Activated T-helper 2 cell treated with anti-CD3 and anti-CD28 coated beads, Interferon-gamma antibody, Interleukin-2, Interleukin-4, amounts not matched to agents 10 μg/mL and 5 μg/mL and 100 μg/mL, durations not matched to agents 14 hours and 24 hours and 36 hours (primary cell): ENCODE data around the gene SHANK1. TPM values are rescaled to one million over a fixed set of nuclear protein-coding genes. Genes with fewer than 3 reads are reported as not detected.
A peak's percentile ranks its signal among the peaks of the same experiment; 100 is the strongest.

Experiments
- DNase-seq: peaks from one replicate; pipeline ENCODE4 v3.0.0; 2021; ENCODE audit warnings: low spot score
- H3K27ac Mint-ChIP-seq: one replicate; pipeline ENCODE4 v1.8.0; 2021; ENCODE audit warnings: mixed read lengths
- H3K27me3 Mint-ChIP-seq: one replicate; pipeline ENCODE4 v1.8.0; 2021; ENCODE audit warnings: low read depth, mixed read lengths
- H3K36me3 Mint-ChIP-seq: one replicate; pipeline ENCODE4 v1.8.0; 2021; ENCODE audit warnings: low read depth, mixed read lengths
- H3K4me1 Mint-ChIP-seq: one replicate; pipeline ENCODE4 v1.8.0; 2021; ENCODE audit warnings: low read depth, mixed read lengths
- H3K4me3 Mint-ChIP-seq: one replicate; pipeline ENCODE4 v1.8.0; 2021; ENCODE audit warnings: low read depth, mild to moderate bottlenecking, moderate library complexity, mixed read lengths
- H3K9me3 Mint-ChIP-seq: one replicate; pipeline ENCODE4 v1.8.0; 2021; ENCODE audit warnings: mixed read lengths
- intact Hi-C: fragments of 100-400 bp; cut with micrococcal nuclease; formaldehyde crosslinking; loops from one replicate; pipeline ENCODE4 v1.15.1; 2023
- total RNA-seq: library from RNA; stranded (reverse); gene quantifications from 2 replicates; pipeline ENCODE4 v1.2.3, GENCODE V29; 2022

The SHANK1 gene
- total RNA-seq, 1 donor from 2014 or later, result not detected

DNA sequence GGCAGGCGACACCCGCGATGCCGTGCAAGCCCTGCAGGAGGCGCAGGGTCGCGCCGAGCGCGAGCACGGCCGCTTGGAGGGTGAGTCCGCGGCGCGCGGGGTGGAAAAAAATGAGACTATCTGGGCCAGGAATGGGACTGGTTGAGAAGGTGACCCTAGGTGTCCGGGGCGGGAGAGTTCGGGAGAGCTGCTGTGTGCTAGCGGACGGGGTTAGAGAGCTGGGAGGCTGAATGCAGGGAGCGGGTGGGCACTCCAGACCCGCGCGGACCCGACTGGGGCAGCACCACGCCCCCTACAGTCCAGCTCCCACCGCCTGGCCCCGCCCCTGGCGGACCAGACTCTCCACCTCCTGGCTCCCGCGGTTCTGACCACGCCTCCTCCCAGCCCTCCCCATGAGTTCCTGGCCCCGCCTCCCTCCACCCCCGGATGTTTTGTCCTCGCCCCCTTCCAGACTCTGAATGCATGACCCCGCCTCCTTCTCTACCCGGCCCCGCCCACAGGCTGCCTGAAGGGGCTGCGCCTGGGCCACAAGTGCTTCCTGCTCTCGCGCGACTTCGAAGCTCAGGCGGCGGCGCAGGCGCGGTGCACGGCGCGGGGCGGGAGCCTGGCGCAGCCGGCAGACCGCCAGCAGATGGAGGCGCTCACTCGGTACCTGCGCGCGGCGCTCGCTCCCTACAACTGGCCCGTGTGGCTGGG lies 5.1 kb upstream of the SHANK1 start:
- intact Hi-C loops, result loop anchor here (1.0 kb wide), 1 partner anchor 59 kb away; no protein-coding TSS in a partner anchor
- peak; percentile 98 for DNase-seq
- H3K27me3 Mint-ChIP-seq, result peaks cover 39% of the 10 kb centered on the region
- H3K4me3 Mint-ChIP-seq, result peak overlapping the region; percentile 86
- peaks cover 20% of the 10 kb centered on the region for H3K4me1 Mint-ChIP-seq
- peak overlapping the region; percentile 77 for H3K27ac Mint-ChIP-seq
- H3K9me3 Mint-ChIP-seq, result no peaks in the 10 kb centered on the region
- peaks cover 4% of the 10 kb centered on the region for H3K36me3 Mint-ChIP-seq

DNA sequence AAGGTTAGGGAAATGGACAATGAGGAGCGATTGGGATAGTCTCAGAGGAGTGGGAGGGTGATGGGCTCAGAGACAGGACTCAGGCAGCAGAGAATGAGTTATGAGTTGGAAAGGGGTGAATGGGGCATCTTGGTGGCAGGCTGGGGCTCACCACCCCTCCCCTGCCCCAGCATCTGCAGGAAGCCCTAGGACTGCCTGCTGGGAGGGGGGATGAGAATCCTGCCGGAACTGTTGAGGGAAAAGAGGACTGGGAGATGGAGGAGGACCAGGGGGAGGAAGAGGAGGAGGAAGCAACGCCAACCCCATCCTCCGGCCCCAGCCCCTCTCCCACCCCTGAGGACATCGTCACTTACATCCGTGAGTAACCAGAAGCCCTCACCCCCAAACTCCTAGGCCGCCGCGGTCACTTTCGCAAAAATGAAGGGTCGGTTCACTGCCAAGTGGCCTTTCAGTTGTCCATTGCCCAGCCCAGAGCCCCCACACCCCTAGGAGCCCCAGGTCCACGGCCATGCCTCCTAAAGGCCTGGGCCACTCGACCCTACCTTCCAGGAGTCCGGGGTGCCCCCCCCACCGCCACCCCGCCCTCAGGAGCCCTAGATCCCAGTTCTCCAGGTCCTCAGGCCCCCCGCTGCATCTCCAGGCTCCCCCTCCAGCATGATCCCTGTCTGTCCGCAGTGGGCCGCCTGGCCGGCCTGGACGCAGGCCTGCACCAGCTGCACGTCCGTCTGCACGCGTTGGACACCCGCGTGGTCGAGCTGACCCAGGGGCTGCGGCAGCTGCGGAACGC lies 4.3 kb upstream of the SHANK1 start:
- DNase-seq, result no peak
- H3K27me3 Mint-ChIP-seq, result peaks cover 39% of the 10 kb centered on the region

DNA sequence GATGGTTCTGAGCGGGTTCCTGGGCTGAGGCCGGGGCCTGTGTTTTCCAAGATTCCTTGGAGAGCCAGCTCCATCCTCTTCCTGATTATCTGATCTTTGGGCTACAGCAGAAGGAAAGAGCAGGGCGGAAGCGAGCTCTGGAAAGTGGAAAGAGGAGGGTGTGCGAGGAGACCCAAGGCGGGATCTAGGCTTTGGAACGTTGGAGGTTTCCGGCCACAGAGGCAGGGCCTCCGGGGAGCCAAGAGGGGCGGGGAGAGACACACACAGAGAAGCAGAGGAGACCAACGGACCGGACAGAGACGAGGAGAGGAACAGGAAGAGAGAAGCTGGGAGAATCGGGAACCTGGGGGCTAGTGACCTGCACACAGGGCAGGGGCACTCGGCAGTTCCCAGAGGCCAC lies 3.5 kb upstream of the SHANK1 start, which contains the start of gene CLEC11A:
Gene CLEC11A (plus strand): TSS at position 296 of the 400 bp plus-strand sequence. CDS start 162 bp downstream, outside the sequence.
- intact Hi-C loops, result no loop called here
- Mint-ChIP-seq H3K4me3 (peak within 1 kb of the TSS; percentile 86), H3K36me3 (peaks cover 4% of the 10 kb centered on the region), H3K27me3 (peaks cover 40% of the 10 kb centered on the region), H3K9me3 (no peaks in the 10 kb centered on the region), H3K4me1 (peaks cover 17% of the 10 kb centered on the region), H3K27ac (no peak within 1 kb of the TSS)
- DNase-seq, result no peak

More for the DNA sequence above, 4.3 kb upstream of the SHANK1 start:
- H3K36me3 Mint-ChIP-seq, result peaks cover 4% of the 10 kb centered on the region
- intact Hi-C loops, result loop anchor here (1.0 kb wide), 1 partner anchor 59 kb away; no protein-coding TSS in a partner anchor
- peaks cover 20% of the 10 kb centered on the region for H3K4me1 Mint-ChIP-seq
- peak overlapping the region; percentile 86 for H3K4me3 Mint-ChIP-seq
- no peak overlapping the region for H3K27ac Mint-ChIP-seq
- no peaks in the 10 kb centered on the region for H3K9me3 Mint-ChIP-seq

DNA sequence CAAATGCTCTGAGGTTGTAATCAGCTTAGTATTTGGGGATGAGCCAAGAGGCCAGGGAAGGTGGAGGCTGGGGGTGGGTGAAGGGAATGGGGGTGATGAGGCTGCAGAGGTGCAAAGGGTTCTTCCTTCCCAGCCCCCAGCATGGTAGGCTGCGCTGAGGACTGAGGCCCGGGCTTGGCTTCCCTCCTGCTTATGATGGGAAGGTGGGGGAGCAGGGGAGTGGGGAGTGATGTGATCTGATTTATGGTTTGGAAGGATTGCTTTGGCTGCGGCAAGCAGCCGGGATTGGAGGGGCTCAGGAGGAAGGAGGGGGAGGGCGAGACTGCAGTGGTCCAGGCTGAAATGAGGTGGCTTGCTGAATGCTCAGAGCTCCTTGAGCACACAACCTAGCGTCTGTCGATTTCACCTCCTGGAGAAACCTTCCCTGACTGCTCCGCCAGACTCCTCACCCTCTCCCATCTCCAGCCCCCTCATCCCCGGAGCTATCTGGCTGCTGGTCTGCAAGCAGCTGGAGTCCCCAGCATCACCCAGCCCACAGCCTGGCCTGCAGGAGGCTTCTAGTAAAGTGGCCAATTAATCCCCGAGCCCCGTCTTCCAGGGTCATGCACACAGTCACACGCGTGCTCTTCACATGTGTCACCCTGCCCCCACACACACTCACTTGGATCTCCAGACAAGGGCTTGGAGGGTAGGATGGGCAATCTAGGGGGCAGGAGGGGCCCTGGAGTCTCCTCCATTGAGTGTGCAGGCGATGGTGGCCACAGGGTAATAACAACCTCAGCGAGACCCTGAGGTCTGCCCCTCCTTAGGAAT lies 2.8 kb upstream of the SHANK1 start:
- H3K9me3 Mint-ChIP-seq, result no peaks in the 10 kb centered on the region
- H3K36me3 Mint-ChIP-seq, result peaks cover 2% of the 10 kb centered on the region
- intact Hi-C loops, result no loop called here
- H3K4me3 Mint-ChIP-seq, result peak overlapping the region; percentile 15
- peaks cover 11% of the 10 kb centered on the region for H3K4me1 Mint-ChIP-seq
- no peak for DNase-seq
- peaks cover 46% of the 10 kb centered on the region for H3K27me3 Mint-ChIP-seq
- no peak overlapping the region for H3K27ac Mint-ChIP-seq

DNA sequence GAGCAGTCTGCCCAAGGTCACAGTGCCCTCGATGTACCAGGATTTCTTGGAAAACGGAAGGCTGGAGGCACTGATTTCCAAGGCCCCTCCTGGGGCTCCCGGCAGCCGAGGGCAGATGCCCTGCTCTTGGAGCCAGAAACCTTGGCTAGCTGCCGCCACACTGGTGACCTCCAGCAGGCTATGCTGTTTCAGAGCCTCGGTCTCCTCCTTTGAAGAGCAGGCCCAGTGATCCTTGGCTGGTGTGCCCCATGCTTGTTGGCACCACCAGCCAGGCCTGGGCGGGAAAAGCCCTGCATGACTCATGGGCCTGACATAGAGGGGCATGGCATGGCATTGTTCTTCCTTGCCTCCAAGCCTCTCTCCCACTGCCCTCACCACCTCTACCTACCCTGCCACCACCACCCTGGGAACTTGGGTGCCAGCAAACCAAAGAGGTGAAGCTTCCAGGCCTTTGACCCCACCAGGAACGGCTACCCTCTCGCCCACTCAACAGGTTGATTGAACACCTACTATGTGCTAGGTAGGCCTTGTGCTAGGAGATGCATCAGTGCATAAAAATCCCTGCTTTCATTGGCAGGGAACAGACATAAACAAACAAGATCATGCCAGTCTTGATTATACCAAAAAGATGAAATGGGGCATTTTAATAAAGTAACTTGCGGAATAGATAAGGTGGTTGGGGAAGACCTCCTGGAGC lies 2.0 kb upstream of the SHANK1 start:
- no peak overlapping the region for H3K4me3 Mint-ChIP-seq
- H3K9me3 Mint-ChIP-seq, result no peaks in the 10 kb centered on the region
- H3K27me3 Mint-ChIP-seq, result peaks cover 49% of the 10 kb centered on the region
- intact Hi-C loops, result no loop called here
- peaks cover 10% of the 10 kb centered on the region for H3K4me1 Mint-ChIP-seq
- H3K36me3 Mint-ChIP-seq, result no peaks in the 10 kb centered on the region
- DNase-seq, result no peak
- no peak overlapping the region for H3K27ac Mint-ChIP-seq

DNA sequence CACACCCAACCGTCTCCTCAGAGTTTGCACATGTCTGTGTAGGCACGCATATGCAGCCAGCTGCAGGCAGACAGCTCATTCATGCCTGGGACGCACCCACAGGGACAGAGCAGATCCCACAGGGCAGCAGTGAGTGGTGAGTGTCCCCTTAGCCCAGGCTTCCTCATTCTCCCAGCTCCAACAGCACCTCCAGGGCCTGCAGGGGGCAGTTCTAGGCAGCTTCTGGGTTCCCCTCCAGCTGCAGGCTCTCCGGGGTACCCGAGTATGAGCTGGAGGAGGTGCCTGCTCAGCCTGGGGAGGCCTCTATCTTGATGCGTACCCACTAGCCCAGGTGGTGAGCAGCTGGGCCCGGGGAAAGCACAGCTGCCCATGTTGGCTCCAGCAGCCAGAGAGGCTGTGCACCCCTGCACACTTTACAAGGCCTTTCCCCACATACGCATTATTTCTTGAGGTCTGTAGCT lies 1.3 kb upstream of the SHANK1 start:
- H3K4me3 Mint-ChIP-seq, result no peak overlapping the region
- no peak overlapping the region for H3K27ac Mint-ChIP-seq

DNA sequence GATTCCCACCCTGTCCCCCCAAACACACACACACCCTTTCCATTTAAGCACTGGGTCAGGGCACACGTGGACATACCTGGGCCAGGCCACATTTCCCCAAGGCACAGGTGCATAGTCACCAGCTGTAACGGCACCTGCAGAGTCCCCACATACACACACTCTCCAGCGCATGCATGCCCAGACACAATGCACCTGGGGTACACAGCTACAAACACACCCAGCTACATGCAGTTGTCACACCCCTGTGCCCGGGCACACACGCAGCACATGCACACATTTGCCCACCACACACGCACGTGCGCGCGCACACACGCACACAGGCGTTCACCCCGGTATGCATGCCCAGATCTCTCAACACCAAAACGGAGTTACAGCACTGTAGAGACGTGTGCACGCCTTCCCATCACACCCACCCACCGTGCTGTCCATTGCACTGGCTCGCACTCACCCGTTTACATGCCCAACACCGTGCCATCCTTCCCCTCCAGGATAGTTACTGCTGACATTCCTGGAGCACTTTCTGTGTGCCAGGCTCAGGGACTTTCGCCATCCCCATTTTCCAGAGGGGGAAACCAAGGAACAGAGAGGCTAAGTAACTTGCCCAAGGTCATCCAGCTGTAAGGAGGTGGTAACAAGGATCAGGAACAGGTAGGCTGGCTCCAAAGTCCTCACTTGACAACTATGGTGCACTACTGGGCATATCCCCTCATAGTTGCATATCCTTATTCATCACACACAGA lies 749 bp upstream of the SHANK1 start:
- DNase-seq, result no peak
- Mint-ChIP-seq H3K4me3 (no peak overlapping the region), H3K36me3 (no peaks in the 10 kb centered on the region), H3K27ac (no peak overlapping the region), H3K4me1 (peaks cover 3% of the 10 kb centered on the region), H3K27me3 (peaks cover 57% of the 10 kb centered on the region), H3K9me3 (no peaks in the 10 kb centered on the region)
- intact Hi-C loops, result no loop called here

More for the DNA sequence above, 1.3 kb upstream of the SHANK1 start:
- peaks cover 6% of the 10 kb centered on the region for H3K4me1 Mint-ChIP-seq
- DNase-seq, result no peak
- H3K9me3 Mint-ChIP-seq, result no peaks in the 10 kb centered on the region
- peaks cover 55% of the 10 kb centered on the region for H3K27me3 Mint-ChIP-seq
- intact Hi-C loops, result no loop called here
- no peaks in the 10 kb centered on the region for H3K36me3 Mint-ChIP-seq

DNA sequence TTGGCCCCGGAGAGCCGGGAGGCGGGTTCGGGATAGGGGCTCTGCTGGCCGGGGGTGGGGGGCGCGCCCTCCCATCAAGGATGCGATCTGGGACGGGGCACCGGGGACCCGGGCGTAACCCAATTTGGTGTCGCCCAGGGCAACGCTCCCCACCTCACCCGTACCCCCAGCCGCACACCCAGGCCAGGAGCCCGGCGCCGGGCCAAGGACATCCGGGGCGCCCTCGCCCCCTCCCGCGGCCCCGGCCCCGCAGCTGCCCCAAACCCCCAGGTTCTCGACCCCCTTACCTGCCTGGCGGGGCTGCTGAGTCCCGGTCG lies 525 bp downstream of the SHANK1 start:
- intact Hi-C loops, result no loop called here
- H3K4me1 Mint-ChIP-seq, result peaks cover 3% of the 10 kb centered on the region
- DNase-seq, result no peak

DNA sequence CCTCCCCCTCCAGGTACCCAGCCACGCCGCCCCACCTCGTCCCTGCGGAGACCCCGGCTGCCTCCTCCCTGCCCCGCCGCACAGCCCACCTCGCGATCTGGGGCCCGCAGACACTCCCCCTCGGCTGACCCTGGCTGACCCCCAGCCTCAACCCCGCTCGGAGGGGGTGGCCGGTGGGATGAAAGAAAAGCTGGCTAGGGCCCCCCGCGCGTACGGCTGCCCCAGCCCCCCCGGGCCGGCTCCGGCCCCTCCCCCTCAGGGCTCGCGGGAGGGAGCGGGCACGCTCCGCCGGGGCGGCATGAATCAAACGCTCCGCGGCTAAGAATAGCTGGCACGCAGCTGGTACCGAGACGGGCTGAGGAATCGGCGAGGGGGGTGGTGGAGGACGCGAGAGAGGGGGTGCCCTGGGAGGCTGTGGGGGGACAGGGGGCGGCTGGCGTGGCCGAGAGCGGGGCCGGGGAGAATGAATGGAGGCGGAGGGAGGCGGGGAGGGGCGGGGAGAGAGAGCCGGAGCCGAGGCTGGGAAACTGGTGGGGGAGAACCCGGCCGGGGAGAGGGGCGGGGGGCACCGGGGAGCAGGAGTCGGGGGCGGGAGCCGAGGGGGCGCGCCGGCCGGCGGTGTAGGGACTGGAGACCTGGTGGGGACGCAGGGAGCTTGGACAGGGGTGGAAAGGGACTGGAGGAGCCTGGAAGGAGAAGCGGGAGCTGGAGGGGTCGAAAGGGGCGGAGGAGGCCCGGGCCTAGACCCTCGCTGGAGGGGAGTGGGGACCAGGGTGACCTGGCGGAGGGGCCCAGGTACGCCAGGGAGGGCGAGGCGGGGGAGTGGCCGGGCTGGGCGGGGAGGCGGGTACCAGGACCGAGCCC lies 1.1 kb downstream of the SHANK1 start:
- no peaks in the 10 kb centered on the region for H3K36me3 Mint-ChIP-seq
- no peak for DNase-seq
- H3K27me3 Mint-ChIP-seq, result peaks cover 61% of the 10 kb centered on the region
- H3K27ac Mint-ChIP-seq, result no peak overlapping the region
- no peaks in the 10 kb centered on the region for H3K9me3 Mint-ChIP-seq
- H3K4me1 Mint-ChIP-seq, result peaks cover 3% of the 10 kb centered on the region
- no peak overlapping the region for H3K4me3 Mint-ChIP-seq
- intact Hi-C loops, result no loop called here

More for the DNA sequence above, 525 bp downstream of the SHANK1 start:
- Mint-ChIP-seq H3K27me3 (peaks cover 62% of the 10 kb centered on the region), H3K36me3 (no peaks in the 10 kb centered on the region), H3K9me3 (no peaks in the 10 kb centered on the region), H3K27ac (no peak overlapping the region), H3K4me3 (no peak overlapping the region)

DNA sequence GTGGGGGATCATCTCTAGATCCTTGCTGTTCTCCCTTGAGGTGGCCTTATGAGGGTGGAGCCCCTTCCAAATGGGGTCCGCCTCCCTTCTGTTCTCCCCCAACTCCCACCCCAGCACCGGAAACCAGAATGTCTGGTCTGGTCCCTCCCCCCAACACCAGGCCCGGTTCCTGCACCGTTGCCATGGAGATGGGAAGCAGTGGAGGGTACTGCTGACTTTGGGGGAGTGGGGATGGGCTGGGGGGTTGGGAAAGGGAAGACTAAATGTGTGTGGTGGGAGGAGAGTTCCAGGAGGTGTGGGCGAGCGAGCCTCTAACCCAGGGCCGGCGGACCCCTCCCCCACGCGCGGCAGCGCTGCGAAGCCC lies 1.7 kb downstream of the SHANK1 start:
- H3K4me3 Mint-ChIP-seq, result no peak overlapping the region
- no peak overlapping the region for H3K27ac Mint-ChIP-seq
- peaks cover 63% of the 10 kb centered on the region for H3K27me3 Mint-ChIP-seq
- H3K4me1 Mint-ChIP-seq, result peaks cover 4% of the 10 kb centered on the region
- no peak for DNase-seq
- intact Hi-C loops, result no loop called here
- no peaks in the 10 kb centered on the region for H3K36me3 Mint-ChIP-seq
- H3K9me3 Mint-ChIP-seq, result no peaks in the 10 kb centered on the region

DNA sequence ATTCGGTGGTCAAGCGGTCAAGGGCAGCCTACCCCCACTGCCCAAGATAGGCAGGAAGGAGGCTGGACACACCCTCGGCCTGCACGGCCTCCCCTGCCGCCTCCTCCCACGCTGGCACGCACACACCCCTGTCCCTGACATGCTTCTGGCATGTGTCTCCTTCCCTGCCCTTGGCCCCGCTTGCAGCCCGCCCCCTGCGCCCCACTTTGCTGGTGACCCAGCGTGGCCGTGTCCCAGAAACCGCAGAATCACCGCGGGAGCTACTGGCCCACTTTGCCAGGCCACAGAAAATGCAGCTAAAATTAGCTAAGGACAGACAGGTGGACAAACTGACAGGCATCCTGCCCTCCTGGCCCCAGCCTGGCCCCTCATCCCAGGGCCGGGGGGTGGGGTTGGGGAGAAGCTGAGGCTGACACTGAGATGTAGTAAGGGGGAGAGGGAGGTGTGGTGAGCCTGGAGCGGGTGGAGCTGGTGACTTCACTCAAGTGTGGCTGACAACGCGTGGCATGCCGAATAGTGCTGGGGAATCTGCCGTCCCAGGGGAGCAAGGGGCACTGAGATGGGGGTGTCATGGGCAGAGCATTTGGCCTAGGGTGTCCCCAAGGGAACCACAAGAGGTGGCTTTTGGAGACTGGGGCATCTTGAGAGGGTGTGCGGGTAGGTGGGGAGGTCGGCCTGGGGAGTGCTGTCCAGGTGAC lies 2.4 kb downstream of the SHANK1 start:
- Mint-ChIP-seq H3K27me3 (peaks cover 57% of the 10 kb centered on the region), H3K36me3 (no peaks in the 10 kb centered on the region), H3K4me1 (peaks cover 5% of the 10 kb centered on the region), H3K27ac (no peak overlapping the region), H3K9me3 (no peaks in the 10 kb centered on the region), H3K4me3 (no peak overlapping the region)
- no peak for DNase-seq
- intact Hi-C loops, result no loop called here
